Esophagus squamous epithelium (tissue), 4 donors: Measurements from ENCODE around the gene HK3.

Source experiments
- POLR2A ChIP-seq, 4 donors: fragments of 450-650 bp; IDR thresholded peaks; one replicate each; pipeline ENCODE4 v1.6.1; 2017; ENCODE audit warnings: antibody characterized with exemption in 4 of 4, mild to moderate bottlenecking in 4 of 4, moderate library complexity in 3 of 4
- TF ChIP-seq, protein P1 (sequence below), 6 experiments: fragments of 450-650 bp in 4 of 6; fragments of 200-600 bp in 2 of 6; sonication (generic) in 2 of 6; IDR thresholded peaks; one replicate each; pipeline ENCODE4 v1.5.1; 2016 to 2019; ENCODE audit warnings: antibody characterized with exemption in 6 of 6, mild to moderate bottlenecking in 4 of 6, moderate library complexity in 4 of 6

DNA sequence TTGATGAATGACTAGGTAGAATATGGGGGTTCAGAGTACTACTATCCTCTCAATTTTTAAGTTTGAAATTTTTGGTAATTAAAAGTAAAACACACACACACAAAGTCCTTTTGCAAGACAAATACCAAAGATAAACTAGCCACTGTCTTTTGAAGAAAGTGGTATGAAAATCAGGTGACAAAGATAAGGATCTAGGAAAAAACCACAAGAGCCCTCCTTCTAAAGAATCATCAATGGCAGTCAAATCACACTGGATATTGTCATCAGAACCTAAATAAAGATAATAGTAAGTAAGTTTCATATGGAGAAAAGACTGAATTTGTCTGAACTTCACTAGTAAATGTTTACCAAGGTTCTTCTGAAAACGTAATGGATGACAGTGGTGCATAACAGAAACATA lies 30.5 kb upstream of the HK3 start:
- TF ChIP-seq, protein P1, sequence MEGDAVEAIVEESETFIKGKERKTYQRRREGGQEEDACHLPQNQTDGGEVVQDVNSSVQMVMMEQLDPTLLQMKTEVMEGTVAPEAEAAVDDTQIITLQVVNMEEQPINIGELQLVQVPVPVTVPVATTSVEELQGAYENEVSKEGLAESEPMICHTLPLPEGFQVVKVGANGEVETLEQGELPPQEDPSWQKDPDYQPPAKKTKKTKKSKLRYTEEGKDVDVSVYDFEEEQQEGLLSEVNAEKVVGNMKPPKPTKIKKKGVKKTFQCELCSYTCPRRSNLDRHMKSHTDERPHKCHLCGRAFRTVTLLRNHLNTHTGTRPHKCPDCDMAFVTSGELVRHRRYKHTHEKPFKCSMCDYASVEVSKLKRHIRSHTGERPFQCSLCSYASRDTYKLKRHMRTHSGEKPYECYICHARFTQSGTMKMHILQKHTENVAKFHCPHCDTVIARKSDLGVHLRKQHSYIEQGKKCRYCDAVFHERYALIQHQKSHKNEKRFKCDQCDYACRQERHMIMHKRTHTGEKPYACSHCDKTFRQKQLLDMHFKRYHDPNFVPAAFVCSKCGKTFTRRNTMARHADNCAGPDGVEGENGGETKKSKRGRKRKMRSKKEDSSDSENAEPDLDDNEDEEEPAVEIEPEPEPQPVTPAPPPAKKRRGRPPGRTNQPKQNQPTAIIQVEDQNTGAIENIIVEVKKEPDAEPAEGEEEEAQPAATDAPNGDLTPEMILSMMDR (IDR thresholded peaks at IDR 0.05), result no peak
- no peak for TF ChIP-seq POLR2A (IDR thresholded peaks at IDR 0.05)
